ENCODE data around the gene CYFIP1. TPM values are rescaled to one million over a fixed set of nuclear protein-coding genes. Genes with fewer than 3 reads are reported as not detected.

CYFIP1 gene
- total and polyA plus RNA-seq, 2 of the 13 experiments (the other 11 are each of a cell fraction or from before 2014, with no cell fraction given), result 38.1 to 58.3 TPM

DNA sequence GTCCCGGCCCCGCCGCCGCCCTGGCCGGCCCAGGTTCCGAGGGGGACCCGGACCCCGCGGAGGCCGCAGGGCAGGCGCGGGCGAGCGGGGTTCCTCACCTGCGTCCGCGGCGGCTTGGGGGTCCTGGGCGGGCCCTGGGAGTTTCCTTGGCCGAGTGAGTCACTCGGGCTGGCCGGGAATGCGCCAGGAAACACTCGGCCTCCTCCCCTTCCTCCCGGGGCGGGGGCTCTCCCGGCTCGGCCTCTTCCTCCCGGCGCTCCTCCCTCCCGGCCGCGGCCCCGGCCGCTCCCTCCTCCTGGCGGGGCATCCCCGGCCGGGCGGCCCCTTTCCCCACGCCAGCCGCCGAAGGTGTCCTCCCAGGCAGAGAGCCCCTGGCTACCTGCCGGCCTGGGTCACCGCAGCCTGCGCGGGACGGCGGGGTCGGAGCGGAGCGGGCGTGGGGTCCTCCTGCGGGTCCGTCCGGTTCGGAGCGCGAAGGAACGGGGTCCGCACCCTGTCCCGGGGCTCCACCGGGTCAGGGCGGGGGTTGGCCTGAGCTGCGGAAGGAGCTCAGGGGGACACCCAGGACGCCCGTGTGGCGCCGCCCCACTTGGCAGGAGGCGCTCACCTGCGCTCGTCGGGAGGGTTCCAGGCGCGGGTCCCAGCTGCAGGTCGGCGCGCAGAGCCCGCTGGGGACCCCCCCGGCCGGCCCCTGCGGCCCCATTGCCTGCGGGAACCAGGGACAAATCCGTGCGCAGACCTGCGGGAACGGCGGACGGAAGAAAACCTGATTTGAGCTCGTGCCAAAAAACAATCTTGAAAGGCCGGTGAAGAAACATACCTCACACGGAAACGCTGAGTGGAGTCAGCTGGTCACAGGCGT, at the start of gene CYFIP1 (continued):
- TF ChIP-seq, protein P1, sequence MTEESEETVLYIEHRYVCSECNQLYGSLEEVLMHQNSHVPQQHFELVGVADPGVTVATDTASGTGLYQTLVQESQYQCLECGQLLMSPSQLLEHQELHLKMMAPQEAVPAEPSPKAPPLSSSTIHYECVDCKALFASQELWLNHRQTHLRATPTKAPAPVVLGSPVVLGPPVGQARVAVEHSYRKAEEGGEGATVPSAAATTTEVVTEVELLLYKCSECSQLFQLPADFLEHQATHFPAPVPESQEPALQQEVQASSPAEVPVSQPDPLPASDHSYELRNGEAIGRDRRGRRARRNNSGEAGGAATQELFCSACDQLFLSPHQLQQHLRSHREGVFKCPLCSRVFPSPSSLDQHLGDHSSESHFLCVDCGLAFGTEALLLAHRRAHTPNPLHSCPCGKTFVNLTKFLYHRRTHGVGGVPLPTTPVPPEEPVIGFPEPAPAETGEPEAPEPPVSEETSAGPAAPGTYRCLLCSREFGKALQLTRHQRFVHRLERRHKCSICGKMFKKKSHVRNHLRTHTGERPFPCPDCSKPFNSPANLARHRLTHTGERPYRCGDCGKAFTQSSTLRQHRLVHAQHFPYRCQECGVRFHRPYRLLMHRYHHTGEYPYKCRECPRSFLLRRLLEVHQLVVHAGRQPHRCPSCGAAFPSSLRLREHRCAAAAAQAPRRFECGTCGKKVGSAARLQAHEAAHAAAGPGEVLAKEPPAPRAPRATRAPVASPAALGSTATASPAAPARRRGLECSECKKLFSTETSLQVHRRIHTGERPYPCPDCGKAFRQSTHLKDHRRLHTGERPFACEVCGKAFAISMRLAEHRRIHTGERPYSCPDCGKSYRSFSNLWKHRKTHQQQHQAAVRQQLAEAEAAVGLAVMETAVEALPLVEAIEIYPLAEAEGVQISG (CRISPR knock-in tag; IDR thresholded peaks at IDR 0.05), result no peak; the same call in 1 of the 2 replicates
- TF ChIP-seq MZF1 (CRISPR knock-in tag; IDR thresholded peaks at IDR 0.05; ENCODE audit: borderline replicate concordance) (no peak), ZNF564 (CRISPR knock-in tag; IDR thresholded peaks at IDR 0.05) (peak; percentile 70; the same call in 1 of the 2 replicates), ZNF883 (CRISPR knock-in tag; IDR thresholded peaks at IDR 0.05; ENCODE audit: not compliant biosample characterization) (no peak), HNRNPL (IDR thresholded peaks at IDR 0.05; ENCODE audit: low read depth, low read length) (0 out of 2 replicates have a peak, but pooled peaks have one; percentile 46), MTA1 (CRISPR knock-in tag; IDR thresholded peaks at IDR 0.05; ENCODE audit: borderline replicate concordance) (0 out of 2 replicates have a peak, but pooled peaks have one; percentile 58), ZNF17 (CRISPR knock-in tag; IDR thresholded peaks at IDR 0.05) (no peak), HOXD1 (CRISPR knock-in tag; IDR thresholded peaks at IDR 0.05) (no peak), HDAC6 (IDR thresholded peaks at IDR 0.05; ENCODE audit: low read depth, low read length) (no peak), KLF13 (CRISPR knock-in tag; IDR thresholded peaks at IDR 0.05) (no peak), ZNF652 (CRISPR knock-in tag; IDR thresholded peaks at IDR 0.05; ENCODE audit: borderline replicate concordance, low read depth) (no peak), IRX3 (CRISPR knock-in tag; IDR thresholded peaks at IDR 0.05; ENCODE audit: borderline replicate concordance, low read depth) (no peak), JUND (CRISPR knock-in tag; IDR thresholded peaks at IDR 0.05) (no peak), ZNF430 (CRISPR knock-in tag; IDR thresholded peaks at IDR 0.05) (peak; percentile 67; the same call in 1 of the 2 replicates), REXO4 (CRISPR knock-in tag; IDR thresholded peaks at IDR 0.05; ENCODE audit: borderline replicate concordance) (no peak), PTBP1 (IDR thresholded peaks at IDR 0.05; ENCODE audit: low read depth, low read length, poor library complexity, severe bottlenecking) (no peak), NR2F6 (IDR thresholded peaks at IDR 0.05) (no peak), NR2F6 (CRISPR knock-in tag; IDR thresholded peaks at IDR 0.05) (no peak)
- TF ChIP-seq, protein P2, sequence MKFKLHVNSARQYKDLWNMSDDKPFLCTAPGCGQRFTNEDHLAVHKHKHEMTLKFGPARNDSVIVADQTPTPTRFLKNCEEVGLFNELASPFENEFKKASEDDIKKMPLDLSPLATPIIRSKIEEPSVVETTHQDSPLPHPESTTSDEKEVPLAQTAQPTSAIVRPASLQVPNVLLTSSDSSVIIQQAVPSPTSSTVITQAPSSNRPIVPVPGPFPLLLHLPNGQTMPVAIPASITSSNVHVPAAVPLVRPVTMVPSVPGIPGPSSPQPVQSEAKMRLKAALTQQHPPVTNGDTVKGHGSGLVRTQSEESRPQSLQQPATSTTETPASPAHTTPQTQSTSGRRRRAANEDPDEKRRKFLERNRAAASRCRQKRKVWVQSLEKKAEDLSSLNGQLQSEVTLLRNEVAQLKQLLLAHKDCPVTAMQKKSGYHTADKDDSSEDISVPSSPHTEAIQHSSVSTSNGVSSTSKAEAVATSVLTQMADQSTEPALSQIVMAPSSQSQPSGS (CRISPR knock-in tag; IDR thresholded peaks at IDR 0.05), result no peak
- TF ChIP-seq, protein P3, sequence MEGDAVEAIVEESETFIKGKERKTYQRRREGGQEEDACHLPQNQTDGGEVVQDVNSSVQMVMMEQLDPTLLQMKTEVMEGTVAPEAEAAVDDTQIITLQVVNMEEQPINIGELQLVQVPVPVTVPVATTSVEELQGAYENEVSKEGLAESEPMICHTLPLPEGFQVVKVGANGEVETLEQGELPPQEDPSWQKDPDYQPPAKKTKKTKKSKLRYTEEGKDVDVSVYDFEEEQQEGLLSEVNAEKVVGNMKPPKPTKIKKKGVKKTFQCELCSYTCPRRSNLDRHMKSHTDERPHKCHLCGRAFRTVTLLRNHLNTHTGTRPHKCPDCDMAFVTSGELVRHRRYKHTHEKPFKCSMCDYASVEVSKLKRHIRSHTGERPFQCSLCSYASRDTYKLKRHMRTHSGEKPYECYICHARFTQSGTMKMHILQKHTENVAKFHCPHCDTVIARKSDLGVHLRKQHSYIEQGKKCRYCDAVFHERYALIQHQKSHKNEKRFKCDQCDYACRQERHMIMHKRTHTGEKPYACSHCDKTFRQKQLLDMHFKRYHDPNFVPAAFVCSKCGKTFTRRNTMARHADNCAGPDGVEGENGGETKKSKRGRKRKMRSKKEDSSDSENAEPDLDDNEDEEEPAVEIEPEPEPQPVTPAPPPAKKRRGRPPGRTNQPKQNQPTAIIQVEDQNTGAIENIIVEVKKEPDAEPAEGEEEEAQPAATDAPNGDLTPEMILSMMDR (CRISPR knock-in tag; IDR thresholded peaks at IDR 0.05), result no peak
- TF ChIP-seq, protein P4, sequence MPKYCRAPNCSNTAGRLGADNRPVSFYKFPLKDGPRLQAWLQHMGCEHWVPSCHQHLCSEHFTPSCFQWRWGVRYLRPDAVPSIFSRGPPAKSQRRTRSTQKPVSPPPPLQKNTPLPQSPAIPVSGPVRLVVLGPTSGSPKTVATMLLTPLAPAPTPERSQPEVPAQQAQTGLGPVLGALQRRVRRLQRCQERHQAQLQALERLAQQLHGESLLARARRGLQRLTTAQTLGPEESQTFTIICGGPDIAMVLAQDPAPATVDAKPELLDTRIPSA (CRISPR knock-in tag; IDR thresholded peaks at IDR 0.05; ENCODE audit: borderline replicate concordance), result no peak
- TF ChIP-seq, protein P5, sequence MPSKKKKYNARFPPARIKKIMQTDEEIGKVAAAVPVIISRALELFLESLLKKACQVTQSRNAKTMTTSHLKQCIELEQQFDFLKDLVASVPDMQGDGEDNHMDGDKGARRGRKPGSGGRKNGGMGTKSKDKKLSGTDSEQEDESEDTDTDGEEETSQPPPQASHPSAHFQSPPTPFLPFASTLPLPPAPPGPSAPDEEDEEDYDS (CRISPR knock-in tag; IDR thresholded peaks at IDR 0.05), result no peak; the same call in 1 of the 2 replicates
